GM18867 (cell line): ENCODE results near the gene EFCC1.
"Not testable (repeated sequence)": the region's sequence is repeated elsewhere in the genome, so short reads cannot be mapped to it uniquely, and the experiment has no call there.

Experiments
- ATAC-seq: cut with Tn5 transposase; IDR thresholded peaks from one replicate; pipeline ENCODE4 v1.9.1; 2021; ENCODE audit warnings: mild to moderate bottlenecking, moderate library complexity; ENCODE audit not compliant: unreplicated experiment

The EFCC1 gene

DNA sequence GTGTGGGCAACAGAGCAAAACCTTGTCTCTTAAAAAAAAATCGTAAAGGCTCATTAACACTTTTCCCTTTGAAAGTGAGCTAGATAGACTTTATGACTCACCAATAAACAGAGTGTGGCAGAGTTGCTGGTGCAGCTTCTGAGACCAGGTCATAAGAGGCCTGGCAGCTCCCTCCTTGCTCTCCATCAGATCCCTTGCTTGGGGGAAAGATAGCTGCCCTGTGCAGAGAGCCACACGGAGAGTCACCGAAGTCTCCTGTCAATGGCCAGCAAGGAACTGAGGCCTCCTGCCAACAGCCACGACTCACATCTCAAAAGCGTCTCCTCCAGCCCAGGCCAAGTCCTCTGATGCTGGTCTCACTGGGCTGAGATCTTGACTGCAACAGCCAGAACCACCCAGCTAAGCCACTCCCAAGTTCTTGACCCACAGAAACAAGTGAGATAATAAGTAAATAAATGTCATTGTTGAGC lies 50.8 kb downstream of the EFCC1 start:
- ATAC-seq, result no peak

DNA sequence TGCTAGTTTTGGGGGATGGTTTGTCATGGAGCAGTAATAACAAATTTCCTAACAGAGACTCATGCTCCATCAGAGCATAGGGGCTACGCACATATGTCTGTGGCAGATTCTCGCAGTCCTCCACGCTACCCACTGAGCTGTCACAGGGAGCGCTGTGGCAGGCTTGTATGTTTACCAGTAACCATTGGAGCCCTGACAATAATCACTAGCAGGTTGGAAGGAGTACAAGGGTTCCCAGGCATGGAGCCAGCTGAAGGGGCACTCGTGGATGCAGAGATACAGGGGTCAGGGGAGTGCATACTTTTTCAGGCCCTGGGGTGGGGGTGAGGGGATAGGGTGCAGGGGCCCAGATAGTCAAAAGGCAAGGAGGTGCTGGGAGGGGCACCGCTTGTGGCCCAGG lies 51.6 kb downstream of the EFCC1 start:
- ATAC-seq, result no peak

DNA sequence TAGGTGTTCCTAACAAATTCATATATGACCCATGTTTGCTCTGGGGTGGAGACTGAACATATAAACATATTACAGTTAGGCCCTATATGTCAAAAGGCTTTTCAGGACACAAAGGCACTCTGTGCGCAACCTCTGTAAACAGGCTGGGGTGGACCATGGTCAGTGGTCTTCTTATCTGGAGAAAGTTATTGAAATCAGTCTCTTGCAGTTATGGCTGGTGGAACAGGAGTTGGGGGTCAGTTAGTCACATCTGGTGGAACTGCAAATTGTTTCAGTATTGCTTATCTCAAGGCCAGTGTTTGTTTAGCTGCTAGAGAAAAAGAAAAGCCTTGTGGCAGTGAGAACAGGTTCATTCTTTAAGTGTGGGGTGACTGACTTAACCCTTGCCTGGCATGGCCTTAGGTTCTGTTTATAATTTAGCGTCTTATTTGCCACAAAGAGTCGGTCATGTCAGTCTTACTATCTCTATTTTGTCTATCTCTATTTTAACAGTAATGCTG lies 53.6 kb downstream of the EFCC1 start:
- no peak for ATAC-seq

DNA sequence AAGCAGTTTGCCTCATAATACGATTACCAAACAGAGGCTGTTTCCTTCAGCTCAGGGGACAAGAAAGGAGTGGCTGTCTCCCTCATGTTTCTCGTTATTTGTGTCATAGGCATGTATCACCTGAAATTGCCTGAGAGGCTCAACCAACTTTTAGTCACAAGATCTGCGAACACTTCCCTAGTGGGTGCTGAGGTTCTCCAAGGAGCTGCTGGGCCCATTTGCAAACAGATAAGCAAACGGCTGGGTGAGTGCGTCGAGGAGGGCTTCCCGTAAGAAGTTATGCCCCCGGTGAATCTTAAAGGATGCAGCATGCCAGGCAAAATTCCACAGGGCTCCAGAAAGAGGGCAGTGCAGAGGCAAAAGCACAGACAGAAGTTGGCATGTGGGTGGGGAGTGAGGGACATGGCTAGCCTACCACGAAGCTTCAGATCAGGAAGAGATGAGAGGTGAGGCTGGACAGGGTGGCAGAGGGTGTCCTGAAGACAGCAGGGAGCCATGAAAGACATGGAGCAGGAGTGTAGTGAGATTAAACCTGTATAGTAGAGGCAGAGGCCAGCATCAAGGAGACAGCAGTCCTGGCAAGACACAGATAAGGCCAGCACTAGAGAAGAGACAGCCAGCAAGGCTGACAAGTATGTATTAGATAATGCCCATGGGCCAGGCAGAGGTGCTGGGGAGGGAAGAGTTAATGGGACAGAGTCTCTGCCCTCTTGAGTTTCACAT lies 55.5 kb downstream of the EFCC1 start:
- no peak for ATAC-seq

DNA sequence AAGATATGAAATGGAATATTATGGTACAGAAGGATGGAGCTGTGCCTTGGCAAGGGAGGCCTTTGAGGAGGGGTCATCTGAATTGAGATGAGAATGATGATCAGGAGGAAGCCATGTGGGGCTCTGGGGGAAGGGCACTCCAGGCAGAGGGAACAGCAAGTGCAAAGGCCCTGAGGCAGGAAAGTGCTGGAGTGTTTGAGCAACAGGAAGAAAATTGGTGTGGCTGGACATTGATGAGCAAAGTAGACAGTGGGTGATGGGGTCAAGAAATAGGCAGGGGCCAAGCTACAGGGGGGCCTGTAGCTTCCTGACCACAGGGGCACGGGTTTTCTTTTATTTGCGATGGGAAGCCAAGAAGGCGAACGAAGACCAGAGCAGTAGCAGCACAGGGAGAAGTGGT lies 56.1 kb downstream of the EFCC1 start:
- ATAC-seq, result no peak

DNA sequence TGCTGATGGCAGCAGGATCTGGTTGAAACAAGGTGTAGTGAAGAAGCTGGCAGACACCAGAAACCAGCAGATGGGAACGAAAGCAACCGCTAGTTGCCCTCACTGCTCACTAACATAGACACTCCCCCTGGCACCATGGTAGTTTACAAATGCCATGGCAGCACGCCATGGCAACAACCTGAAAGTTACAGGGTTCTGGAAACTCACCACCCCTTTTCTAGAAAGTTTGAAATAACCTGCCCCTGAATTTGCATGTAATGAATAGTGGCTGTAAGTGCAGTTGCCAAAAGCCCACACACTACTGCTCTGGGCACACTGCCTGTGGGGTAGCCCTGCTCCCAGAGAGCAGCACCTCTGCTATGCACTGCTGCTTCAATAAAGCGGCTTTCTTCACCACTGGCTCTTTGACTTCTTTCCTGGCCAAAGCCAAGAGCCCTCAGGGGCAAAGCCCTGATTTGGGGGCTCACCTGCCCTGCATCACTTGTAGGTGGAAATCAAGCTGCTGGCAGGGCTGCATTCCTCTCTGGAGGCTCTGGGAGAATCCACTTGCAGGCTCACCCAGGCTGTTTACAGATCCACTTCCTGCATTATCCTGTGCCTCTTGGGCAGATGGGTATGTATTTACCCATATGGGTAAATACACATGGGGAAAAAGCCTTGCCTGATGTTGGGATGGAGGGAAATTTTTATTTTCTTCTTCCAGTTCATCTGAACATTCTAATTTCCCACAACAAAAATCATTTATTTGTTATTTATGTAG lies 57.5 kb downstream of the EFCC1 start:
- peak; percentile 91 for ATAC-seq

DNA sequence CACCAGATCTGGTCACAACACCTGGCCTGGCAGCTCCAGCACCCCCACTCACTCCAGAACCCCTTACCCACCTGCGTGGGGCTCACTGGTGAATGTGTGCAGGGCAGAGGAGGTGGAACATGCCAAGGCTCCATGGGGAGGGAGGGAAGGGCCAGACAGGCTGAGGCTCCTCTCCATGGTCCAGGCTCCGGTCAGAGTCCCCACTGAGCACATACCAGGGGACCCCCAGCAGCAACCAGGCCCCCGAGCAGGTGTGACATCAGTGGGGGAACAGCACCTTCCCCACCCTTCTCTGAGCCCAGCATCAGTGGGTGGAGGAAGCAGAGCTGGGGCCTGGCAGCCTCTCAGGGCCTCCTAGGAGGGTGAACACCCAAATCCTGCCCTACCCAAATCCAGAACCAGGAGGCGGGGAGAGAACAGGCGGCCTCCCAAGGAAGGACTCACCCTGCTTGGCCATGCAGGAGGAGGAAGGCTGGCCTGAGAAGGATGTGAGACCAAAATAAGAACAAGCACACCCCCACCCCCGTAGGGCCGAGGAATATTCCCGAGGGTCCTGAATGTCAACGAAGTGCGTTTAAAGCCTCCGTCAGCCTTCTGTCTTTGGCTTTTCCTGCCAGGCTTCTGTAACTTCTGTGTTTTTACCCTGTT lies 58.3 kb downstream of the EFCC1 start:
- no peak for ATAC-seq

DNA sequence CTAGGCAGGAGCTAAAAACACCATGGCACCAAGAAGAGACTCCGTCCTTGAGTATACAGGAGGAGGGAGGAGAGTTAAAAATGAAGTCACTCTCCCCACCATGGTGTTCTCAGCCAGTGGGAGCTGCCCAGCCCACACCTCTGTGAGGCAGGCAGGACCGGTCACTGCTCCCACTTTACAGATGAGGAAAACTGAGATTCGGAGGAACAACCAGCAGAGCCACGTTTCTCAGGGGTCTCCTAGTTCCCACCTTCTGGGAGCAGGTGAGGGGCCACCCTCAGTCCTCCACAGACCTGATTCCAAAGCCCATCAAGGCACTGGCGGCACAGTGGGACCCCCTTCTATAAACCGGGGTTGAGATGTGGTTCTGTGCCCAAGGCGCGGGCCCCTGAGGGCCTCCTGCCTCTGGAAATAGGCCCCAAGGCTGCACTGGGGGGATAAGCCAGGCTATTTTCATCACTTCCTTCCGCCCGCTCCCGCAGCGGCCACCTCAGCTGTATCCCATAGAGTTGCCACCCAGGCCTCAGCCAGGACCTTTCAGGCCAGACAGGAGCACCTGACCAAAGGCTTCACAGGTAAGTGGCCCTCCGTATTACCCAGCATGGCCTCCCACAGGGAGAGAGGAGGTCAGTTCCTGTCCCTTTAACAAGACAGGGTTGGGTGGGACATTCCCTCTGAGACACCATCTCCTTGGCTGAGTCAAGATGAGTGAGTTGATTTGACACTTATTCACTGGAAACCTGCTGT lies 59.3 kb downstream of the EFCC1 start, which contains the start of gene GP9:
Gene GP9 (plus strand): TSS at position 504 of the 747 bp plus-strand sequence. CDS start 961 bp downstream, outside the sequence.
- ATAC-seq, result no peak

DNA sequence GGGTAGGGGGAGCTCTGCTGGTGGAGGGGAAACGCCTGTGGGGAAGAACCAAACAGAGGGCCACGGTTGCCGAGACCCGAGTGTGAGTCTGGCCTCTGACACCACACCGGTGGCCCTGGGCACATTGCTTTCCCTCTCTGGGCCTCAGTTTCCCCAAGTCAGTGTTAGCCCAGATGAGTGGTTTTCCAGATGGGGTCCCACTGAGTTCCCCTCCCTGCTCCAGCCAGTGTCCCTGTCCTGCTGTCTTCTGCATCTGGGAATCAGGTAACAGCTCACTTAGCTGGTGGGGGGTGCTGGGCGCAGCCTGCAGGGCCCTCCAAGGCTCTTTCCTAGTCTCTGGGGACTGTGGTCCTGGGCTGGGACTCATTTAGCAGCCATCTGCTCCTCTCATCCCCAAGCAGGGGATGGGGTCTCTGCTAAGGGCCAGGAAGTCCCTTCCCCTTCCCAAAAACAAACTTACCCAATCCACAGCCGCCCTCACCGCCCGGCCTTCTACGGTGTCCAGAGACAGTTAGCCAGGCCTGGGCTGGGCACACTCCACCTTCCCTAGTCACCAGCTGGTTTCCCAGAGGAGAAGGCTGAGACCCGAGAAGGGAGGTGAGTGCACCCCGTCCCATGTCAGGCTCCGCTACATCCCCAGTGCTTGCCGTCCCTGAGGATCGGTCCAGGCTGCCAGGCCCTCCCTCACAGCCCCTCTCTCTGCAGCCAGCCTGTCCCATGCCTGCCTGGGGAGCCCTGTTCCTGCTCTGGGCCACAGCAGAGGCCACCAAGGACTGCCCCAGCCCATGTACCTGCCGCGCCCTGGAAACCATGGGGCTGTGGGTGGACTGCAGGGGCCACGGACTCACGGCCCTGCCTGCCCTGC lies 60.2 kb downstream of the EFCC1 start:
- ATAC-seq, result no peak

DNA sequence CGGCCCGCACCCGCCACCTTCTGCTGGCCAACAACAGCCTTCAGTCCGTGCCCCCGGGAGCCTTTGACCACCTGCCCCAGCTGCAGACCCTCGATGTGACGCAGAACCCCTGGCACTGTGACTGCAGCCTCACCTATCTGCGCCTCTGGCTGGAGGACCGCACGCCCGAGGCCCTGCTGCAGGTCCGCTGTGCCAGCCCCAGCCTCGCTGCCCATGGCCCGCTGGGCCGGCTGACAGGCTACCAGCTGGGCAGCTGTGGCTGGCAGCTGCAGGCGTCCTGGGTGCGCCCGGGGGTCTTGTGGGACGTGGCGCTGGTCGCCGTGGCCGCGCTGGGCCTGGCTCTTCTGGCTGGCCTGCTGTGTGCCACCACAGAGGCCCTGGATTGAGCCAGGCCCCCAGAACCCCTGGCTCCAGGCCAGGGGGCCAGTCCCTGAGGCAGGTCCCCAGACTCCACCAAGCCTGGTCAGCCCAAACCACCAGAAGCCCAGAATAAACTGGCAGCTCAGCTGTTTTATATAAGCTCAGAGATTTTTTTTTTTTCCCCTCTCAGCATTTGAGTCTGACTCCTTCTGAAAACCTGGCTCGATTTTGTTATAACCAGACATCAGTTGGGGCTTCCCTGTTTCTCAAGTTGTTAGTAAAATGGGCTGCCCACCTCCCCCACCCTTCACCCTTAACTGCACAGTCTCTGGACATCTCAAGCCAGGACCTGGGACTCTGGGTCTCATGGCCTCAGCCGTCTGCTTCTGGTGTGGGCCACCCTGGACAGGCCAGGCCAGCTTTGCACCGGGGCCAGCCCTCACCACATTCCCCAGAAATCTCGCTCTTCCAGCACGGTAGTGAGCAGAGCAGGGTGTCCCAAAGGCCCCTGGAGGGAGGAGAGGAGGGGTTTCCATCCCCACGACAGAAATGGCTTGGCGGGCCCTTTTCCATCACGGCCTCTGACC lies 61.1 kb downstream of the EFCC1 start:
- ATAC-seq, result no peak

DNA sequence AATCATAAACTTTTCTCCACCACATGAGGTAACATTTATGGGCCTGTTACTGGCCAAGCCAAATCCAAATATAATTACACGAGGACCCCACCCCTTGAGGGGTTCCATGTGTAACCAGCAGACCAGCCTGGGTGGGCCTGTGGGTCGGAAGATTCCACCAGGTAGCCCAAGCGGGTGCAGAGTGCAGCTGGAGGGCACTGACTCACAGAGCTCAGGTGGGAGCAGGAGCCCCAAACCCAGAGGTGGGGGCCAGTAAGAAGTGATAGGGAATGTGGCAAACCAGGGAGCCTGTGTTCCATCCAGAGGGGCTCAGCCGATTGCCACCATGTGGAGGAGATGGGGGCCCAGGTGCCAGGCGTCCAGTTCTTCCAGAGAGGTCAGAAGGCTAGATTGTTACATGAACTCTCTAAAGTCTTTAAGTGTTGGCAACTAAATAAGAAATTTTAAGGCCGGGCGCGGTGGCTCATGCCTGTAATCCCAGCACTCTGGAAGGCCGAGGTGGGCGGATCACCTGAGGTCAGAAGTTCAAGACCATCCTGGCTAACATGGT lies 62.1 kb downstream of the EFCC1 start:
- no peak for ATAC-seq

DNA sequence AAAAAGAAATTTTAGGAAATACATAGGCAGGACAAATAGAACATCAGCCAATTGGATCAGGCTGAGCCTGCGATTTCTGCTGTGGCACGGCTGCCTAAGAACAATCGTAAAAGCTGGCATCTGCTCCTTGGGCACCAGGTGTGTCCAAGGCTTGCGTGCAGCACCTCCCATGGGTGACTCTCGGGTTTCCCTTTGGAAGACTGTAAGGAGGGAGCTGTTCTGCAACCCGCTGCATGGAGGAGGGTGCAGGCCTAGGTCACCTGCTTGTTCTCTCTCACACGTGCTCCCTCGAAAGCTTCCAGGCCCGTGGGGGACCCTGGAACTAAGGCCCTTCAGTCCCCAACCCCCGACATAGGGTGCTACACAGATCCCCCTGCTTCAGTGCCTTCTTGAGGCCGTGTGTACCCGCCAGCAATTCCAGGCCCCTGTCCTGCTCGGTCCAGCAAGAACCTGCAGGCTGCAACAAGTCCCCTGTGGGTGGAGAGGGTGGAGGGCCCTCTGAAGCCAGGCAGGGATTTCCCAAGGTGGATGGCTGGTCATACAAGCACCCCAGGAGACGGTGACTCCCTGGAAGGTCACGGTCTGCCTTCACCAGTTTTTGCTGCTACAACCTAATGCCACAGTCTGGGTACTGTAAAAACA lies 62.9 kb downstream of the EFCC1 start:
- ATAC-seq, result no peak

DNA sequence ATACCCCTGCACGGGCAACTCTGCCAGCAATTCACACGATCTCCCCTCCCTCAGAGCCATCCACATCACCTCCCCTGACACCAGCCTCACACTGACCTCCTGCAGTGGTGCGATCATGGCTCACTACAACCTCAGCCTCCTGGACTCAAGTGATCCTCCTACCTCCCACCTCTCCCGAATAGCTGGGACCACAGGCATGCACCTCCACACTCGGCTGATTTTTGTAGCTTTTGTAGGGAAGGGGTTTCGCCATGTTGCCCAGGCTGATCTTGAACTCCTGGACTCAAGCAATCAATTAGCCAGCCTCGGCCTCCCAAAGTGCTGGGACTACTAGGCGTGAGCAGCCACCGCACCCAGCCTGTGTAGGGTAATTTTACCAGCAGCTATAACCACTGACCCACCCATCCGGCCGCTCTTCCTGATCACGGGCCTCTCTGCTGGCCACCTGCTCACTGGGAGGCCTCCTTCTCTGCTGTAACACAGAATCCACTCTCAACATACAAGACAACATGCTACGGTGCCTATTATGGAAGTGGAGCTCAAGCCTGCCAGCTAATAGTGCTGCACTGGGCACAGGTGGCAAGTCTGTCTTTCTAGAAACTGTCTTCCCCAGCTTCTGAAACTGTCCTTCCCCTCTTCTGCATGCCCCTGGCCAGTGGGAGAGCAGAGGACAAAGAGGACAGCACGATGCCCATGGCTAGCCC lies 64.1 kb downstream of the EFCC1 start:
- ATAC-seq, result no peak

DNA sequence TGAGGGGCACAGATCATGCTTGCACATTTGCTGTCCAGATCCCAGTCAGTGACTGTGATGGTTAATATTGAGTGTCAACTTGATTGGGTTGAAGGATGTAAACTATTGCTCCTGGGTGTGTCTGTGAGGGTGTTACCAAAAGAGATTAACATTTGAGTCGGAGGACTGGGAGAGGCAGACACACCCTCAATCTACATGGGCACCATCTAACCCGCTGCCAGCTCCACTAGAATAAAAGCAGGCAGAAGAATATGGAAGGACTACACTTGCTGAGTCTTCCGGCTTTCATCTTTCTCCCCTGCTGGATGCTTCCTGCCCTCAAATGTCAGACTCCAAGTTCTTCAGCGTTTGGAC lies 64.6 kb downstream of the EFCC1 start:
- ATAC-seq, result no peak

DNA sequence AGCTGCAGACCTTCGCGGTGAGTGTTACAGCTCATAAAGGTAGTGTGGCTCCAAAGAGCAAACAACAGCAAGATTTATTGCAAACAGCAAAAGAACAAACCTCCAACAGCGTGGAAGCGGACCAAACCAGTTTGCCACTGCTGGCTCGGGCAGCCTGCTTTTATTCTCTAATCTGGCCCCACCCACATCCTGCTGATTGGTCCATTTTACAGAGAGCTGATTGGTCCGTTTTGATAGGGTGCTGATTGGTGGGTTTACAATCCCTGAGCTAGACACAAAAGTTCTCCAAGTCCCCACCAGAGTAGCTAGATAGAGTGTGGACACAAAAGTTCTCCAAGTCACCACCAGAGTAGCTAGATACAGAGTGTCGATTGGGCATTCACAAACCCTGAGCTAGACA lies 66.6 kb downstream of the EFCC1 start:
- not testable (repeated sequence) for ATAC-seq

DNA sequence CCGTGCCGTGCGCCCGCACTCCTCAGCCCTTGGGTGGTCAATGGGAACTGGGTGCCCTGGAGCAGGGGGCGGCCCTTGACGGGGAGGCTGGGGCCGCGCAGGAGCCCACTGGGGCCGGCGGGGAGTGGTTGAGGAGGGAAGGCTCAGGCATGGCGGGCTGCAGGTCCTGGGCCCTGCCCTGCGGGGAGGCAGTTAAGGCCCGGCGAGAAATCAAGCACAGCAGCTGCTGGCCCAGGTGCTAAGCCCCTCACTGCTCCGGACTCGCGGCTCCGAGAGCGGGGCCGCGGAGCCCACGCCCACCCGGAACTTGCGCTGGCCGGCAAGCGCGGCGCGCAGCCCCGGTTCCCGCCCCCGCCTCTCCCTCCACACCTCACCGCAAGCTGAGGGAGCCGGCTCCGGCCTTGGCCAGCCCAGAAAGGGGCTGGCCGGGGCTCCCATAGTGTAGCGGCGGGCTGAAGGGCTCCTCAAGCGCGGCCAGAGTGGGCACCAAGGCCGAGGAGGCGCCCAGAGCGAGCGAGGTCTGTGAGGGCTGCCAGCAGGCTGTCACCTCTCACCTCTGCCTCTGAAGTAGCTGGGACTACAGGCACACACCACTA lies 67.3 kb downstream of the EFCC1 start:
- no peak for ATAC-seq
